Activated naive CD4-positive, alpha-beta T cell treated with Interleukin-2 at 50 U/mL for 16 hours (primary cell): ENCODE data around the gene IER5L.
"Not testable (repeated sequence)": the region's sequence is repeated elsewhere in the genome, so short reads cannot be mapped to it uniquely, and the experiment has no call there.

Source experiments
- DNase-seq: peaks from one replicate; pipeline ENCODE4 v3.0.0-alpha.2; 2020

The IER5L gene

DNA sequence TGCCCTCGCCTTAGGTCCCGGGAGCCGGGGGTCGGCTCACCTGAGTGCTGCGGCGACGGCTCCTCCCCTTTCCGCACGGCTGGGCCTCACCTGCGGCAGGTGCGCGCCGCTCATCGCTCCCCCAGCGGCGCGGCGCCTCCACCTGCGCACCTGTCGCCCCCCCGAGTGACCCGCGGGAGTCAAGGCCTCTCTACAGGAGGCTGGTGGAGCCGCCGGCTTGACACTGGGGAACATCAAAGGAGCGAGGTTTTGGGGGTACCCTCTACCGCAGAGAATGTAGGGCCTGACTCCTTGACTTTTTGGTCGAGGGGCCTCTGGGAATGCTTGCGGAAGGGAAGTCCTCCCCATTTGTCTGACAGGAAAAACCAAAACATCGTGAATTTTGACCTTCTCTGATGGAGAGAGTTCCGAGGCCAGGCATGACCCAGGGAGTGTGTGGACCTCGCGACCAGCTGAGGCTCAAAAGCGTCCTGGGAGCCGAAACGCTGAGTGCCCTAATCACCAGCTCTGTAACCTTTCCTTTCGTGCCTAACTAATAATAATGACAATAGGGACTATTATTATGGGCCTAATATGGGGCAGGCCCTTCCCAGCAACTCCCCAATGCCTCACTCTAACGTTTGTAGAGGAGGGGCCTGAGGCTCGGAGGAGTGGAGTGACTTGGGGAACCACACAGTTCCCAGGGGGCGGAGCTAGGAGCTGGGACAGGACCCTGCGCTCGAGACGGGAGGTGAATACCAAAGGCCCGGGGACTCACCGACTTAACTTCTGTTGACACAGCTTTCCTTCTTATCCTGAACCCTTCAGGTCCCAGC is 714 bp upstream of the IER5L start:
- DNase-seq = no peak

GRCh38 chr9:129177443-129177790 is 644 bp downstream of the IER5L start:
- DNase-seq = no peak

- peak; percentile 6 for DNase-seq
Measured at GRCh38 chr9:129176701-129177442, 1.2 kb downstream of the IER5L start.

- peak; percentile 57 for DNase-seq
Measured at GRCh38 chr9:129175825-129176633, 2.0 kb downstream of the IER5L start.

DNA sequence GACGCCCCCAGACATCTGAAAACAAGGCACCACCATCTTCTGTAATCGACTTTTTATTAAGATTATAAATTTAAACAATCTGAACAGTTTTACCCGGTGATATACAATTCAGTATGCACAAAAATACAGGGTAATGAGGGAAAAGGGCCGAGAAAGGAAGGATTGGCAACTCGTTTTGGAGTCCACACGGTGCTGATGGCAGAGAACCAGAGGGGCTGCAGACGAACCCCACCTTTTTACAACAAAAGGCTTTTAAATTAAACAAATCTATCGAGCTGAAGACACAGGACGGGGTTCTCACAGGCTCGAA is 2.6 kb downstream of the IER5L start:
- no peak for DNase-seq

- DNase-seq = peak; percentile 32
Measured at GRCh38 chr9:129174724-129175514, 3.1 kb downstream of the IER5L start.

DNA sequence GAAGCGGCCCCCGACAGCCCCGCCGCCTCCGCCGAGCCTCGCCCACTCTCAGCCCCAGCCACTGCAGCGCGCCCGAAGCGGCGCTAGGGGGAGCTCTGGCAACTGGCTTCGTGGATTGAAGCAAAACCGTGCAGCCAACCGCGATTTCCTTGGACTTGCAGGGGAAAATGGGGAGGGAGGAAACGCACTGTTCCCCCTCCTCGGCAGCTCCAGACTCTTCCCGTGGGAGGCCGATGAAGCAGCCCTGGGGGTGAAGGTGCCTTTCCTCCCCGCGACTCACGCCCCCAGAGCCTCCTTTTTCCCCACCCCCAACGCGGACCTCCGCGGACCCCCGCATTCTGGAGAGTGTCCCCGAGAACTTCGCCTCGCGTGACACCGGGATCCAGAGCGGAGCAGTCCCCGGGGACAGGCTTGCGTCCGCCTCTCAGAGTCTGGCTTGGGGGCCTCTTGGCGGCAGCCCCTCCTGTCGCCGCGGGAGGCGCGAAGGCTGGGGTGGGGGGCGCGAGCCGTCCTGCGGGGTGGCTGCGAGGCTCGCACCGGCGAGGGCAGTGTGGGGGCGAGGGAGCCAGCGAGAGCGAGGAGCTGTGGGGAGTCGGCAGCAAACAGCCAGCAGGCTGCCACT is 3.8 kb downstream of the IER5L start:
- peak; percentile 81 for DNase-seq

- DNase-seq = no peak
Measured at GRCh38 chr9:129173296-129174101, 4.6 kb downstream of the IER5L start.

GRCh38 chr9:129172816-129173215 is 5.2 kb downstream of the IER5L start:
- no peak for DNase-seq

- no peak for DNase-seq
Measured at GRCh38 chr9:129171993-129172751, 5.9 kb downstream of the IER5L start.

DNA sequence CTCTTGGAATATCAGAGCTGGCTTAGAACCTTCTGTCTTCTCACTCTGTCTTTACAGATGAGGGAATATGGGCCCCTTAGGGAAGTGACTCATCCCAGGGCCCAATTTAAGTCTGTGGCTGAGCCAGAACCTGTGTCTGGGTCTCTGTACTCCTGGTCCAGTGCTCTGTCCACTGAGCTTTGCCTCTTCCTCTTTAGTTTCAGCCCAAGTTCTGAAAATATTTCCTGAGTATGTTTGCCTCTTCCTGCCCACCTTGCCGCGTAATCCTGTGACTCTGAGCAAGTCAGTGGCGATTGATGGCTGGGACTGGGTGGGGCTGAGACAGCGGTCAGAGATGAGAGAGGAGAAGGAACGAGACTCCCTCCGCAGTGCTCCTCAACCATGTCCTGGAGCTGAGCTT is 7.8 kb downstream of the IER5L start:
- DNase-seq = no peak

DNA sequence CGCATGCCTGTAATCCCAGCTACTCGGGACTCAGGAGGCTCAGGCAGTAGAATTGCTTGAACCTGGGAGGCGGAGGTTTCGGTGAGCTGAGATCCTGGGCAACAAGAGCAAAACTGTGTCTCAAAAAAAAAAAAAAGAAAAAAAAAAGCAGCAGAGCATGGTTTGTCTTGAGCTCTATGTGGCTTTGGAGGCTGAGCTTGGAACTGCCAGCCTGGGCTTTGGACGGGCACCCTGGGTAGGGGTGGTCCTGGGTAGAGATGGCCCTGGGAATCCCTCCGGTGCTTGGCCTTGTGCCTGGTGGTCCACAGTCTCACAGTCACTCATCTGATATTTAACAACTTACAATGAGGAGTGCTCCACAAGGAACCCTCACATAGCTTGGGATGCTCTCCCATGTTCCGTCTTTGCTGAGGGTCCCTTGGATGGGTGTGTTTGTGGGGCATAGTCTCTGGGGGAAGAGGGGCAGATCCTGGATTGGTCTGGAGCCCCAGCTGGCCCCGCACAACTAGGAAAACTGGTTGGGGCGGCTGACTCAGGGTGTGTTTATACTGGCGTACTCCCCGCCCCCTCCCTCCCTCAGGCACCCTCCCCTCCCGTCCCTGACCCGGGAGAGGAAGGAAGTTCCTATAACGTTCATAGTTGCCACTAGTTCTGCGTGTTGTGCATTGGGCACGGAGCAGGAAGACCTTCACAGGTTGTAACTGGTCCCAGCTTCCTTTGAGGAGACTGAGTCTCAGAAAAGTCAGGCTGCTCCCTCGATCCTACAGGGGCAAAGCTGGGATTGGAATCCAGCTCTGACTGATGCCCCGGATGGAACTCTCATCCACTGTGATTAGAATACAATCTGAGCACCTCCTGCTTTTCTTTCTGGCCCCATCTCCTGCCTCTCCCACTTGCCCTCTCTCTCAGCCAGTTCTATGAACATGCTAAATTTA is 11.2 kb downstream of the IER5L start:
- DNase-seq = peak; percentile 6

DNA sequence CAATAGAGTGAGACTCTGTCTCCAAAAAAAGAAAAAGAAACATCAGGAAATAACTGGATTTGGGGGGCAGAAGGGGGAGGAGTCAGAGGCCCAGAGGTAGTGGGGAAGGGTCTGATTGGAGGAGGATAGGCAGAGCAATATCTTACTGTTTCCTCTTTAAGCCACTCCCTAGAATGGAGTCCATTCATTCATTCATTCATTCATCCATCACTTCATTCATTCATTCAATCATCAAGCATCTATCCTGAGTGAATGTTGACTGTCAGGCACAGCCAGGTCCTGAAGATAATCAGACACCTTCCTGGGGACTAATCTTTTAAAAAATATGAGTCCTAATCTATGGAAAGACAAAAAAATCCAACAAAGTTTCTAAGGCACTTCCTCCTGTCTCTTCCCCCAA is 12.9 kb downstream of the IER5L start:
- no peak for DNase-seq

DNA sequence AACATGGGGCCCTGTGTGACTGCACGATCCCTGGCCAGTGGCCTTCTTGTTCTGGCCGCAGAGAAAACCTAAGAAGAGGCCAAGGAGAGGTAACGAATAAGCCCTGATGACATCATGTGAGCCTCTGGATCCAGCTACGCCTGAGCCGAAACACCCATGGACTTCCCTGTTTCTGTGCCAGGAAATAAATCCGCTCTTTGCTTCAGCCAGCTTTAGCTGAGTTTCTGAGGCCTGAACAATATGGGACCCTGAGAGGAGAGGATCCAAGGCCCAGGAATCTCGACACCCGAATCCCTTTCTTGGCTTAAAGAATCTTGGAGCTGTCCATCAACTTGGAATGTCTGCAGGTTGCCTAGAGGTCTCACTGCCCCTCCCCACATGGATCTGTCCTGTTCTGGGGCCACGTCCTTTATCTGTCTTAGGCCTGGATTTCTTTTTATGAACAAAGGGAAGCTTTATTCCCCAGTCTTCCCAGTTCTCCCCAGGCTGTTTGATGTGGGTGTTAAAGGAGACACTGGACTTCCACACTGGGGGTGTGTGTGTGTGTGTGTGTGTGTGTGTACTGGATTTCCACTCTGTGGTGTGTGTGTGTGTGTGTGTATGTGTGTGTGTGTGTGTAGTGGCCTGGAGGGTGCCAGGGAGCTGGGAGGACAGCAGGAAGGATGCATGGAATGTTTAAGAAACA is 13.7 kb downstream of the IER5L start:
- DNase-seq = no peak

GRCh38 chr9:129163753-129164152 is 14.3 kb downstream of the IER5L start:
- DNase-seq = no peak

- DNase-seq = not testable (repeated sequence)
Measured at GRCh38 chr9:129163198-129163670, 14.8 kb downstream of the IER5L start.

- DNase-seq = no peak
Measured at GRCh38 chr9:129162497-129163197, 15.4 kb downstream of the IER5L start.

DNA sequence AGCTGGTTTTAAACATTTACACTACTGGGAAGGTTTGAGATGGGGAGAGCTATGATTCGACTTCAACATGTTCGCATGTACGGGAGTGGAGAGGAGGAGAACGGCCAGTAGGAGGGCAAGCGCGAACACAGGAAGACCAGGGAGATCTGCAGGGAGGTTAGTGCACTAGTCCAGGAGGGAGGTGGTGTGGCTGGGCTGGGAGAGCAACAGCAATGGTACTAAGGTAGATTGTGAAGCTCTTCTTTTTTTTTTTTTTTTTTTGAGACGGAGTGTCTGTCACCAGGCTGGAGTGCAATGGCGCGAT is 16.6 kb downstream of the IER5L start:
- no peak for DNase-seq
